ENCODE data around the gene ANKMY2. TPM values are rescaled to one million over a fixed set of nuclear protein-coding genes. Genes with fewer than 3 reads are reported as not detected.
A peak's percentile ranks its signal among the peaks of the same experiment; 100 is the strongest.

The ANKMY2 gene
- 26.4 and 26.5 TPM in 2 replicates for total RNA-seq
- long read RNA-seq, transcript ANKMY2-201 (10 exons, 2,555 nt), result major isoform, 219 of 251 reads
- long read RNA-seq, transcript ANKMY2-203 (11 exons, 2,599 nt), result minor isoform, 5 of 251 reads
- long read RNA-seq, partial matches to known transcripts, result 9 of 251 reads
- long read RNA-seq, other reads (novel, unspliced or antisense), result 18 of 251 reads

- Mint-ChIP-seq H3K27ac (peak within 1 kb of the TSS; percentile 100), H3K36me3 (ENCODE audit: insufficient read depth) (no peaks in the 10 kb centered on the region), H3K4me1 (ENCODE audit: low read depth) (peaks cover 38% of the 10 kb centered on the region), H3K27me3 (no peaks in the 10 kb centered on the region), H3K4me3 (ENCODE audit: low read depth) (peak within 1 kb of the TSS; percentile 98), H3K9me3 (ENCODE audit: low read depth) (no peaks in the 10 kb centered on the region)
- no peak for TF ChIP-seq CTCF (IDR thresholded peaks at IDR 0.05; ENCODE audit: unreplicated experiment)
- DNase-seq (ENCODE audit: low spot score, unreplicated experiment), result peak; percentile 87
These were observed at the start of gene ANKMY2, which contains the start of gene BZW2 for GRCh38 chr7:16645593-16646471. TSS of gene ANKMY2 (minus strand) at chr7:16645754. CDS start at chr7:16645573, 181 bp downstream. TSS of gene BZW2 (plus strand) at chr7:16646181. CDS start at chr7:16665444, 19,263 bp downstream.

GRCh38 chr7:16694806-16695205, 49.3 kb upstream of the ANKMY2 start:
- Mint-ChIP-seq H3K27ac (peak overlapping the region; percentile 41), H3K36me3 (ENCODE audit: insufficient read depth) (peaks cover 35% of the 10 kb centered on the region), H3K27me3 (no peaks in the 10 kb centered on the region), H3K4me3 (ENCODE audit: low read depth) (no peak overlapping the region), H3K9me3 (ENCODE audit: low read depth) (no peaks in the 10 kb centered on the region), H3K4me1 (ENCODE audit: low read depth) (peaks cover 4% of the 10 kb centered on the region)
- TF ChIP-seq CTCF (IDR thresholded peaks at IDR 0.05; ENCODE audit: unreplicated experiment), result no peak
- DNase-seq (ENCODE audit: low spot score, unreplicated experiment), result no peak

- no peak overlapping the region for H3K27ac Mint-ChIP-seq
- H3K4me1 Mint-ChIP-seq (ENCODE audit: low read depth), result no peaks in the 10 kb centered on the region
- H3K9me3 Mint-ChIP-seq (ENCODE audit: low read depth), result no peaks in the 10 kb centered on the region
- DNase-seq (ENCODE audit: low spot score, unreplicated experiment), result no peak
- no peak overlapping the region for H3K4me3 Mint-ChIP-seq (ENCODE audit: low read depth)
- TF ChIP-seq CTCF (IDR thresholded peaks at IDR 0.05; ENCODE audit: unreplicated experiment), result no peak
- no peaks in the 10 kb centered on the region for H3K27me3 Mint-ChIP-seq
- peaks cover 33% of the 10 kb centered on the region for H3K36me3 Mint-ChIP-seq (ENCODE audit: insufficient read depth)
These were observed 48.2 kb upstream of the ANKMY2 start for GRCh38 chr7:16693601-16694318.

- Mint-ChIP-seq H3K36me3 (ENCODE audit: insufficient read depth) (peaks cover 23% of the 10 kb centered on the region), H3K4me1 (ENCODE audit: low read depth) (no peaks in the 10 kb centered on the region)
- no peak for TF ChIP-seq CTCF (IDR thresholded peaks at IDR 0.05; ENCODE audit: unreplicated experiment)
These were observed 45.7 kb upstream of the ANKMY2 start for GRCh38 chr7:16691241-16691640.

GRCh38 chr7:16688249-16688648, 42.7 kb upstream of the ANKMY2 start:
- Mint-ChIP-seq H3K27me3 (no peaks in the 10 kb centered on the region), H3K27ac (no peak overlapping the region), H3K9me3 (ENCODE audit: low read depth) (no peaks in the 10 kb centered on the region), H3K36me3 (ENCODE audit: insufficient read depth) (peaks cover 23% of the 10 kb centered on the region), H3K4me1 (ENCODE audit: low read depth) (peaks cover 12% of the 10 kb centered on the region), H3K4me3 (ENCODE audit: low read depth) (no peak overlapping the region)
- no peak for TF ChIP-seq CTCF (IDR thresholded peaks at IDR 0.05; ENCODE audit: unreplicated experiment)
- no peak for DNase-seq (ENCODE audit: low spot score, unreplicated experiment)

More at GRCh38 chr7:16691241-16691640, 45.7 kb upstream of the ANKMY2 start:
- H3K4me3 Mint-ChIP-seq (ENCODE audit: low read depth), result no peak overlapping the region
- H3K27ac Mint-ChIP-seq, result no peak overlapping the region
- H3K27me3 Mint-ChIP-seq, result no peaks in the 10 kb centered on the region
- H3K9me3 Mint-ChIP-seq (ENCODE audit: low read depth), result no peaks in the 10 kb centered on the region
- no peak for DNase-seq (ENCODE audit: low spot score, unreplicated experiment)
